ENCODE results near the gene GABRB3.

Gene GABRB3

DNA sequence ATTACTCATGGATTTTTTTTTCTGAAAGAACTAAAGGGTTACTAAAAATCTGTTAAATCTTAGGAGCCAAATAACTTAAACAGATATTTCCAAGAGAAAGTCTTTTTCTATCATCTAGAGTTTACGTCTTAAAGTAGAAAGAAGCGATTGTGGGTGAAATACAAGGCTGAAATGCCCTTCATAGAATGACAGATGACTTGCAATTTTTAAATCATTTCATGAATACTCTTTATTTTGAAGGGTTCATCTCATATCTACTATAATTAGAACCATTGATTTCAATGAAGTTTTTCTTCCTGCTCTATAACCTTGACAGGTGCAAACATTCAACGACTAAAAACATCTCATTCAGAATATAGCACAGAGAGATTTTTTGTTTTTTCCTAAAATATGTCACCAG, 217.0 kb downstream of the GABRB3 start:
- no peak overlapping the region for H3K27ac ChIP-seq (ENCODE audit: poor library complexity, severe bottlenecking)
- DNase-seq (ENCODE audit: low spot score) (no peak), ATAC-seq (ENCODE audit: low read depth) (no peak)
- no peak for TF ChIP-seq CTCF (IDR thresholded peaks at IDR 0.05; ENCODE audit: poor library complexity, severe bottlenecking)
- H3K4me1 ChIP-seq (ENCODE audit: insufficient read depth, poor library complexity, severe bottlenecking) = no peaks in the 10 kb centered on the region
- no peaks in the 10 kb centered on the region for H3K9me3 ChIP-seq (ENCODE audit: severe bottlenecking)
- no peak overlapping the region for H3K4me3 ChIP-seq (ENCODE audit: severe bottlenecking)
- H3K27me3 ChIP-seq (ENCODE audit: insufficient read depth, poor library complexity, severe bottlenecking) = no peaks in the 10 kb centered on the region
- no peaks in the 10 kb centered on the region for H3K36me3 ChIP-seq (ENCODE audit: low read depth)

- Histone ChIP-seq H3K9me3 (ENCODE audit: severe bottlenecking) (no peaks in the 10 kb centered on the region), H3K4me3 (ENCODE audit: severe bottlenecking) (no peak overlapping the region), H3K27me3 (ENCODE audit: insufficient read depth, poor library complexity, severe bottlenecking) (no peaks in the 10 kb centered on the region), H3K27ac (ENCODE audit: poor library complexity, severe bottlenecking) (no peak overlapping the region), H3K36me3 (ENCODE audit: low read depth) (no peaks in the 10 kb centered on the region), H3K4me1 (ENCODE audit: insufficient read depth, poor library complexity, severe bottlenecking) (no peaks in the 10 kb centered on the region)
- ATAC-seq (ENCODE audit: low read depth) (no peak; the same call in 2 of the 3 replicates), DNase-seq (ENCODE audit: low spot score) (no peak)
- no peak for TF ChIP-seq CTCF (IDR thresholded peaks at IDR 0.05; ENCODE audit: poor library complexity, severe bottlenecking)
These were observed 221.4 kb downstream of the GABRB3 start for GRCh38 chr15:26551473-26551872.

DNA sequence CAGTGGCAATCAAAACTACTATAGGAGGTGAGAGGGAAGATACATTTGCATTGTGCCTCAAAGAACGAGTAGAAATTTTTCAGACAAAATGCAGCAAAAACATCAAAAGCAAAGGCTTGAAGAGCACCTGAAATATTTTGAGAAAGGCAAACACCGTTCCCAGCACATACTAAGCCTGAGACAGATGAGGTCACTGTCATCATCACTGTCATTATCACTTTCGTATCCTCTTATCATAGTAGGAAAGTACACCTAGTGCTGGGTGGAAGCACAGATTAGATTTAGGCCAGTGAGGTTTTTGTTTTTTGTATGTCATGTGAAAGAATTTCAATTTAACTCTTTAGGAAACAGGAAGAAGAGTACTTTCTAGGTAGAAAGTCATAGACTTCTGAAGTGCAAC, 222.0 kb downstream of the GABRB3 start:
- TF ChIP-seq CTCF (IDR thresholded peaks at IDR 0.05; ENCODE audit: poor library complexity, severe bottlenecking) = no peak
- Histone ChIP-seq H3K36me3 (ENCODE audit: low read depth) (no peaks in the 10 kb centered on the region), H3K27ac (ENCODE audit: poor library complexity, severe bottlenecking) (no peak overlapping the region), H3K27me3 (ENCODE audit: insufficient read depth, poor library complexity, severe bottlenecking) (no peaks in the 10 kb centered on the region), H3K4me3 (ENCODE audit: severe bottlenecking) (no peak overlapping the region), H3K4me1 (ENCODE audit: insufficient read depth, poor library complexity, severe bottlenecking) (no peaks in the 10 kb centered on the region), H3K9me3 (ENCODE audit: severe bottlenecking) (no peaks in the 10 kb centered on the region)
- DNase-seq (ENCODE audit: low spot score) (no peak), ATAC-seq (ENCODE audit: low read depth) (no peak)

GRCh38 chr15:26537663-26538062, 235.2 kb downstream of the GABRB3 start:
- no peak for ATAC-seq (ENCODE audit: low read depth)
- Histone ChIP-seq H3K27ac (ENCODE audit: poor library complexity, severe bottlenecking) (no peak overlapping the region), H3K4me1 (ENCODE audit: insufficient read depth, poor library complexity, severe bottlenecking) (no peaks in the 10 kb centered on the region), H3K4me3 (ENCODE audit: severe bottlenecking) (no peak overlapping the region), H3K27me3 (ENCODE audit: insufficient read depth, poor library complexity, severe bottlenecking) (peaks cover 4% of the 10 kb centered on the region), H3K36me3 (ENCODE audit: low read depth) (no peaks in the 10 kb centered on the region), H3K9me3 (ENCODE audit: severe bottlenecking) (peaks cover 9% of the 10 kb centered on the region)
- DNase-seq (ENCODE audit: low spot score) = no peak
- no peak for TF ChIP-seq CTCF (IDR thresholded peaks at IDR 0.05; ENCODE audit: poor library complexity, severe bottlenecking)

DNA sequence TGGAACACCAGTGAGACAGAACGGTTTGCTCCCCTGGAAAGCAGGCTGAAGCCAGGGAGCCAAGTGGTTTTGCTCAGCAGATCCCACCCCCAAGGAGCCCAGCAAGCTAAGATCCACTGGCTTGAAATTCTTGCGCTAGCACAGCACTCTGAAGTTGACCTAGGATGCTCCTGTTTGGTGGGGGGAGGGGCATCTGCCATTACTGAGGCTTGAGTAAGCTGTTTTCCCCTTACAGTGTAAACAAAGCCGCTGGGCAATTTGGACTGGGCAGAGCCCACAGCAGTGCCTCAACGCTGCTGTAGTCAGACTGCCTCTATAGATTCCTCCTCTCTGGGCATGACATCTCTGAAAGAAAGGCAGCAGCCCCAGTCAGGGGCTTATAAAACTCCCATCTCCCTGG, 241.4 kb downstream of the GABRB3 start:
- TF ChIP-seq CTCF (IDR thresholded peaks at IDR 0.05; ENCODE audit: poor library complexity, severe bottlenecking) = no peak
- no peak for ATAC-seq (ENCODE audit: low read depth)

More for the DNA sequence above, 241.4 kb downstream of the GABRB3 start:
- H3K4me1 ChIP-seq (ENCODE audit: insufficient read depth, poor library complexity, severe bottlenecking) = no peaks in the 10 kb centered on the region
- no peak overlapping the region for H3K27ac ChIP-seq (ENCODE audit: poor library complexity, severe bottlenecking)
- H3K27me3 ChIP-seq (ENCODE audit: insufficient read depth, poor library complexity, severe bottlenecking) = peaks cover 7% of the 10 kb centered on the region
- H3K9me3 ChIP-seq (ENCODE audit: severe bottlenecking) = peaks cover 8% of the 10 kb centered on the region
- no peak for DNase-seq (ENCODE audit: low spot score)
- H3K36me3 ChIP-seq (ENCODE audit: low read depth) = no peaks in the 10 kb centered on the region
- H3K4me3 ChIP-seq (ENCODE audit: severe bottlenecking) = no peak overlapping the region

Data from RWPE2 (cell line).